Nephron progenitor cell (in vitro differentiated cells): ENCODE data around the gene RAB1B.

ENCODE experiments used
- DNase-seq: peaks from one replicate; pipeline ENCODE4 v3.0.0; 2021
- H3K27ac Mint-ChIP-seq: 2 replicates; pipeline ENCODE4 v1.8.0; 2021; ENCODE audit warnings: mild to moderate bottlenecking, moderate library complexity, mixed read lengths
- H3K27me3 Mint-ChIP-seq: 2 replicates; pipeline ENCODE4 v1.8.0; 2021; ENCODE audit warnings: mild to moderate bottlenecking, low read depth, mixed read lengths; ENCODE audit not compliant: poor library complexity
- H3K36me3 Mint-ChIP-seq: 2 replicates; pipeline ENCODE4 v1.8.0; 2021; ENCODE audit warnings: low read depth, mixed read lengths
- H3K4me1 Mint-ChIP-seq: 2 replicates; pipeline ENCODE4 v1.8.0; 2021; ENCODE audit warnings: mixed read lengths
- H3K4me3 Mint-ChIP-seq: 2 replicates; pipeline ENCODE4 v1.8.0; 2021; ENCODE audit warnings: mild to moderate bottlenecking, moderate library complexity, mixed read lengths
- H3K9me3 Mint-ChIP-seq: 2 replicates; pipeline ENCODE4 v1.8.0; 2021; ENCODE audit warnings: mild to moderate bottlenecking, moderate library complexity, mixed read lengths
- CTCF ChIP-seq: fragments of 200-600 bp; sonication (generic); IDR thresholded peaks from 2 replicates; pipeline ENCODE4 v1.5.0; 2021; ENCODE audit warnings: antibody characterized with exemption

RAB1B gene

GRCh38 chr11:66233301-66233700 lies 35.1 kb upstream of the RAB1B start:
- peaks cover 9% of the 10 kb centered on the region for H3K27me3 Mint-ChIP-seq
- H3K27ac Mint-ChIP-seq: peak overlapping the region; percentile 33
- no peak overlapping the region for H3K4me3 Mint-ChIP-seq
- H3K9me3 Mint-ChIP-seq: no peaks in the 10 kb centered on the region
- DNase-seq: no peak
- TF ChIP-seq CTCF: no peak
- peaks cover 53% of the 10 kb centered on the region for H3K36me3 Mint-ChIP-seq
- peaks cover 29% of the 10 kb centered on the region for H3K4me1 Mint-ChIP-seq

- Mint-ChIP-seq H3K36me3 (peaks cover 47% of the 10 kb centered on the region), H3K9me3 (no peaks in the 10 kb centered on the region), H3K4me1 (peaks cover 16% of the 10 kb centered on the region)
Observed at GRCh38 chr11:66235141-66235540, 33.3 kb upstream of the RAB1B start.

GRCh38 chr11:66237867-66238266 lies 30.6 kb upstream of the RAB1B start:
- no peaks in the 10 kb centered on the region for H3K9me3 Mint-ChIP-seq
- peaks cover 7% of the 10 kb centered on the region for H3K4me1 Mint-ChIP-seq
- H3K36me3 Mint-ChIP-seq: peaks cover 28% of the 10 kb centered on the region
- peaks cover 6% of the 10 kb centered on the region for H3K27me3 Mint-ChIP-seq
- no peak overlapping the region for H3K4me3 Mint-ChIP-seq
- H3K27ac Mint-ChIP-seq: no peak overlapping the region
- TF ChIP-seq CTCF: no peak
- no peak for DNase-seq

More at GRCh38 chr11:66235141-66235540, 33.3 kb upstream of the RAB1B start:
- H3K4me3 Mint-ChIP-seq: no peak overlapping the region
- DNase-seq: no peak
- TF ChIP-seq CTCF: no peak
- H3K27me3 Mint-ChIP-seq: peaks cover 9% of the 10 kb centered on the region
- no peak overlapping the region for H3K27ac Mint-ChIP-seq

GRCh38 chr11:66238786-66239413 lies 29.5 kb upstream of the RAB1B start:
- no peak for TF ChIP-seq CTCF
- H3K4me3 Mint-ChIP-seq: no peak overlapping the region

GRCh38 chr11:66239511-66239910 lies 28.9 kb upstream of the RAB1B start:
- H3K36me3 Mint-ChIP-seq: peaks cover 13% of the 10 kb centered on the region

More at GRCh38 chr11:66238786-66239413, 29.5 kb upstream of the RAB1B start:
- no peaks in the 10 kb centered on the region for H3K9me3 Mint-ChIP-seq
- H3K36me3 Mint-ChIP-seq: peaks cover 18% of the 10 kb centered on the region
- H3K4me1 Mint-ChIP-seq: peaks cover 7% of the 10 kb centered on the region
- no peak for DNase-seq
- no peaks in the 10 kb centered on the region for H3K27me3 Mint-ChIP-seq
- no peak overlapping the region for H3K27ac Mint-ChIP-seq

More at GRCh38 chr11:66239511-66239910, 28.9 kb upstream of the RAB1B start:
- peak overlapping the region; percentile 32 for H3K27ac Mint-ChIP-seq
- no peak for TF ChIP-seq CTCF
- H3K27me3 Mint-ChIP-seq: no peaks in the 10 kb centered on the region
- no peak overlapping the region for H3K4me3 Mint-ChIP-seq
- no peaks in the 10 kb centered on the region for H3K9me3 Mint-ChIP-seq
- DNase-seq: no peak
- H3K4me1 Mint-ChIP-seq: peaks cover 7% of the 10 kb centered on the region
